ENCODE measurements around the gene UCK1.

The UCK1 gene

DNA sequence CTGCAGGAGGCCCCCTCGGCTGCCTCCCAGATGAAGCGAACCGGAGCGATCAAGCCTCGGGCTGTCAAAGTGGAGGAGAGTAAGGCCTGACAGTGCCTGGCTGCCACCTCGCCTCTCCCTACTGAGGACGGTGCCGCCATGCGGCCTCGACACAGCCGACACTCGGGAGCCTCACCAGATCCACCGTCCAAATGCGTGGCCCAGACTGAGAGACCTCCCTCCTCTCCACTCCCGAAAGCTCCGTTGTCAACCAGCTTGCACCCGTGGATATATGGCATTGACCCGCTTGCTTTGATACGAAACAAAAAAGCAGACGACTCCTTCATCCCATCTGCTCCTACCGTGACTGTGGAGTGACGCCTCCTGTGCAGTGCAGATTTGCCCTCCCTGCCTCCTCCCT, 35.3 kb downstream of the UCK1 start:
- FAIRE-seq = no peak

GRCh38 chr9:131494296-131494870, 36.7 kb downstream of the UCK1 start:
- FAIRE-seq = no peak

GRCh38 chr9:131492070-131492469, 39.0 kb downstream of the UCK1 start:
- FAIRE-seq = no peak

DNA sequence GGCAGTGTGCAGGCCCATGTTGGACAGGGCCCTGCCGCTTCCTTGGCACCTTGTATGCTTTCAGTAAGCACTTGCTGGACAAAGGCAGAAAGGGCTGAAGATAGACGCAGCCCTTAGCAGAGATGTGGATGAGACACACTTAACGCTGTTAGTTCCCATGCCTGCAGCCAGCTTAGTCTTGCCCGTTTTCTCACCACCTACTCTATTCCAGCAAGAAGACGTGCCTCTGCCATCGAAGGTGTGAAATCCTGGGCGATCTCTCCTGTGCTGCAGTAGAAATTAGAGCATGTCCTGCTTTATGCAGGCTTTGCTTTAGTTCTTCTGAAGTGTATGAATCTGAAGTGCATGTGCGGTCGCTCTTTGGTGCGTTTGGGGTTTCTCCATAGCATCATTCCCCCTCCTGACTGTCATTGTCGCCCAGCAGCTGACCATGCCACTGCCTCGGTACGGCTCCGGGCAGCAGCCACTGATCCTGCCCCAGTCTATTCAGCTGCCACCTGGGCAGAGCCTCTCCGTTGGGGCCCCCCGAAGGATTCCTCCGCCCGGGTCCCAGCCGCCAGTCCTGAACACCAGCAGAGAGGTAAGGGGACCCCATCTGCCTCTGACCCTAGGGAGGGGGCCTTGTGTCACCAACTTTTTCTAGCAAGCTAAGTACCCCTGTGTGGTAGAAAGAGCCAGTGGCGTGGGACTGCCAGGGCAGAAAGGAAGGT, 39.9 kb downstream of the UCK1 start:
- FAIRE-seq = no peak

GRCh38 chr9:131490514-131490913, 40.5 kb downstream of the UCK1 start:
- FAIRE-seq = no peak

DNA sequence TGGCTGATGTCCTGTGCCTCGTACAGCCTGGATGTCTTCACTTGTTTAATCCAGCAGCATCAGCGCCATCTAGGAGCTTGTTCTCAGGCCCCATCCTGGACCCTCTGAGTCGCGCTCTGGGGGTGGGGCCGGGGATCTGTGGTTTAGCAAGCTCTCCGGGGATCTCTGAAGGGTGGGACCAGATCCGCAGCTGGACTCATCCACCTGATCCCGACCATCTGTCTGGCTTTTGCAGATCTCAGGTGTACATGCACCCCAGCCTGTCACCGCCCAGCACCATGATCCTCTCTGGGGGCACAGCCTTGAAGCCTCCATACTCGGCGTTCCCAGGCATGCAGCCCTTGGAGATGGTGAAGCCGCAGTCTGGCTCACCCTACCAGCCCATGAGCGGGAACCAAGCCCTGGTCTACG, 43.4 kb downstream of the UCK1 start:
- FAIRE-seq = no peak

DNA sequence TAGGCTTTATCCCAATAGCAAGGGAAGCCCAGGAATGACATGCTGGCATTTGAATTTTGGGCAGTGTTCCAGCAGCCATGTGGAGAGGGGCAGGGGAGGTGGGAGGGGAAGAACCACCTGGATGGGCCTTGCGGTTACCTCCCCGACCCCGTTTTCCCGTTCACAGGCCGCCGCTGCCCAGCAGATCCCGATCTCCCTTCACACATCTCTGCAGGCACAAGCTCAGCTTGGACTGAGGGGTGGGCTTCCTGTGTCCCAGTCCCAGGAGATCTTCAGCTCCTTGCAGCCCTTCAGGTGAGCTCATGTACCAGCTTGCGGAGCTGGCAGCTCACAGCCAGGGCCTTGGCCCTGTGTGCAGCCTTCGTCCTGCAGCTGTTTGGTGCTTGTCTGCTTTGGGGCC, 44.1 kb downstream of the UCK1 start:
- FAIRE-seq = no peak

GRCh38 chr9:131485728-131486422, 45.2 kb downstream of the UCK1 start:
- FAIRE-seq = no peak

- no peak for FAIRE-seq
Observed at GRCh38 chr9:131485206-131485605, 45.9 kb downstream of the UCK1 start.

DNA sequence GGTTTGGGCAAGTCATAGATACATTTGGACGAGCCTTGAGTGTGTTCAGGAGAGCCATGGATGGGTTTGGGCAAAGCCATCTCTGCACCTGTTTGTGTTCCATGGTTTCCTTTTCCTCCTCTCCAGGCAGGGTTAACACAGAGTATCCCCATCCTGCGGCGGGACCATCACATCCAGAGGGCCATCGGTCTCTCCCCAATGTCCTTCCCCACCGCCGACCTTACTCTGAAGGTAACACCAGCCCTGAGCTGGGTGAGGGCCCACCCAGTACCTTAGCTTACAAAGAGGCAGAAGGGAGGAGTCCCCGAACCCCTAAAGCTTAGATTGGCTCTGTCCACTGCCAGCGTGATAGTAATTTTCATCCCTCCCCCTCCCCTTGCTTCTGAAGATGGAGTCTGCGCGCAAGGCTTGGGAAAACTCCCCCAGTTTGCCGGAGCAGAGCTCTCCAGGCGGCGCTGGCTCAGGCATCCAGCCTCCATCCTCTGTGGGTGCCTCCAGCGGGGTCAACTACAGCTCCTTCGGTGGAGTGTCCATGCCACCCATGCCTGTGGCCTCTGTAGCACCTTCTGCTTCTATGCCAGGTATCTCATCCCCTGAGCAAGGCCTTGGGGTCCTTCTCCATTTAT, 46.4 kb downstream of the UCK1 start:
- FAIRE-seq = no peak

DNA sequence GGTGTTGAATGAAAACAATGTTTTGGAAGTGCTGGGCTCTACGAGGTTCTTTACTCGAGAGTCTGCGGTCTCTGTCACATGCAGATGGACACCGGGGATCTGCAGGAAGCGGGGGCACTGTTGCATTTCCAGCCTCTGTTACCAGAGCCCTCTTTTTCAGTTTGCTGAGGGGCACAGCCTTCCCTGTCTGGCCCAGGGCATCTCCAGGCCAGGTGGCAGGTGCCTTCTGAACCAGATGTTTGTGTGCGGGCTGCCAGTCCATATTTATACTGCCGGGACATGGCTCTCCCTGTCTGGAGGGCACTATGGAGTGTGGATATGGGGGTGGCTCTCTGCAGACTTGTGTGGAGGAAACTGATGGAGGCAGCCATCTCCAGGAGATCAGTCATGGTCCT, 47.0 kb downstream of the UCK1 start:
- no peak for FAIRE-seq

GRCh38 chr9:131483319-131484050, 47.6 kb downstream of the UCK1 start:
- FAIRE-seq = no peak

- FAIRE-seq = no peak
Observed at GRCh38 chr9:131482343-131483006, 48.6 kb downstream of the UCK1 start.

GRCh38 chr9:131481441-131482342, 49.4 kb downstream of the UCK1 start:
- no peak for FAIRE-seq

DNA sequence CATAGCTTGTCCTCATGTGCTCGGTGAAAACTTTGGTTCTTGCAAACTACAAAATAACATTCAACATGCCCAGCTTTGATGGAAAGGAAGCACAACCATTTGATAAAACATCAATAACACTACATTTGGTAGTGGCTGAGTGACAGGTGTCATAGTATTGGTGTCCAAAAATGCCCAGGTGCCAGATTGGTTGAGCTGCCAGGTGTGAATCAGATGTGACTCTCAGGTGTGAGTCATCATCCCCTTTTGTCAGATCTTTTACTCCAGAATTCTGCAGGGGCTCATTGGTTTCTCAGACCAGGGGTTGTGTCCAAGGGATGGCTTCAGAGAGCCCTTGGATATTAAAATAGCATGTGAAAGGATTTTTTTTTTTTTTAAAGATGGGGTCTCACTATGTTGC, 50.8 kb downstream of the UCK1 start:
- no peak for FAIRE-seq

- FAIRE-seq = no peak
Observed at GRCh38 chr9:131478911-131479310, 52.2 kb downstream of the UCK1 start.

DNA sequence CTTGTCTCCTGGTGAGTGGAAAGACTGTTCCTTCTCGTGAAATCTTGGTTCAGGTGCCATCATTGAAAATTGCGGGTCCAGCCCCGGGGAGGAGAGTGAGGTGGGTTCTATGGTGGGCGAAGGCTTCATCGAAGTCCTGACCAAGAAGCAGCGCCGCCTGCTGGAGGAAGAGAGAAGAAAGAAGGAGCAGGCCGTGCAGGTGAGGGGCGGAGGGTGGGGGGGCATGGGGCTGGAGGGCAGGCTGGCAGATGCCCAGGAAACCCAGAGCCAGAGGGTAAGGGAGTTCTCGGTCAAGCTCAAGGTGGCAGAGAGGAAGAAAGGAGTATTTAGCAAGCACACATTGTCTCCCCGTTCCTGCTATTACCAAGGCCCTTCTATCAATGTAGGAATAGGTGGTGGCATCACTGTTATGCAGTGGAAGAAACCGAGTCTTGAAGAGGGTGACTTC, 52.6 kb downstream of the UCK1 start:
- no peak for FAIRE-seq

GRCh38 chr9:131477816-131478419, 53.1 kb downstream of the UCK1 start:
- FAIRE-seq = no peak

- FAIRE-seq = no peak
Observed at GRCh38 chr9:131477367-131477766, 53.7 kb downstream of the UCK1 start.

- FAIRE-seq = no peak
Observed at GRCh38 chr9:131476777-131477345, 54.2 kb downstream of the UCK1 start.

Measured in endometrium (tissue), 2 donors.